ENCODE data around the gene CERKL. TPM values are rescaled to one million over a fixed set of nuclear protein-coding genes. Genes with fewer than 3 reads are reported as not detected.

CERKL gene
- total and polyA plus RNA-seq, 2 of the 13 experiments (the other 11 are each of a cell fraction or from before 2014, with no cell fraction given), result not detected

DNA sequence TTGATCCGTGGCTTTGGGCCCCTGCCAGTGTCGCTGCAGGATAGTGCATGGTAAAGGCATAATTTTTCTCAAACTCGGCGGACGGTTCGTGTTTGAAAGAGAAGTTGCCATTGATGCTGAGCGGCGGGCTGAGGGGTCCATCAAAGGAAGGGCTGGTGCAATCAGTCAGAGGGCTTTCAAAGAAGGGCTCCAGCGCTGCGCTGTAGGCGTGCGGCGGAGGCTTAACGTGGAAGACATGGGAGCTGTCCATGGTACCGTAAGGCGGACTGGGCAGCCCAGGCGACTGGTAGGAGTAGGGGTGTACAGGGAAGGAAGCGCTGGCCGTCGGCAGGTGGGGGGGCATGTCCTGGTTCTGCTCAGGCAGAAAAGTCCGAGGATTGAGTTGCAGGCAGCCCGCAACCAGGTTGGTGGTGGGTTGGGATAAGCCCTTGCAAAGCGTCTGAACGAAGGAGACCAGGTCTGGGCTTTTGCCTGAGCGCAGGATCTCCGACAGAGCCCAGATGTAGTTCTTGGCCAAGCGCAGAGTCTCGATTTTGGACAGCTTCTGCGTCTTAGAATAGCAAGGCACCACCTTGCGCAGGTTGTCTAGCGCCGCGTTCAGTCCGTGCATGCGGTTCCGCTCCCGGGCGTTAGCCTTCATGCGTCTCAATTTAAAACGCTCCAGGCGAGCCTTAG lies 21.1 kb upstream of the CERKL start (continued):
- TF ChIP-seq, protein P1, sequence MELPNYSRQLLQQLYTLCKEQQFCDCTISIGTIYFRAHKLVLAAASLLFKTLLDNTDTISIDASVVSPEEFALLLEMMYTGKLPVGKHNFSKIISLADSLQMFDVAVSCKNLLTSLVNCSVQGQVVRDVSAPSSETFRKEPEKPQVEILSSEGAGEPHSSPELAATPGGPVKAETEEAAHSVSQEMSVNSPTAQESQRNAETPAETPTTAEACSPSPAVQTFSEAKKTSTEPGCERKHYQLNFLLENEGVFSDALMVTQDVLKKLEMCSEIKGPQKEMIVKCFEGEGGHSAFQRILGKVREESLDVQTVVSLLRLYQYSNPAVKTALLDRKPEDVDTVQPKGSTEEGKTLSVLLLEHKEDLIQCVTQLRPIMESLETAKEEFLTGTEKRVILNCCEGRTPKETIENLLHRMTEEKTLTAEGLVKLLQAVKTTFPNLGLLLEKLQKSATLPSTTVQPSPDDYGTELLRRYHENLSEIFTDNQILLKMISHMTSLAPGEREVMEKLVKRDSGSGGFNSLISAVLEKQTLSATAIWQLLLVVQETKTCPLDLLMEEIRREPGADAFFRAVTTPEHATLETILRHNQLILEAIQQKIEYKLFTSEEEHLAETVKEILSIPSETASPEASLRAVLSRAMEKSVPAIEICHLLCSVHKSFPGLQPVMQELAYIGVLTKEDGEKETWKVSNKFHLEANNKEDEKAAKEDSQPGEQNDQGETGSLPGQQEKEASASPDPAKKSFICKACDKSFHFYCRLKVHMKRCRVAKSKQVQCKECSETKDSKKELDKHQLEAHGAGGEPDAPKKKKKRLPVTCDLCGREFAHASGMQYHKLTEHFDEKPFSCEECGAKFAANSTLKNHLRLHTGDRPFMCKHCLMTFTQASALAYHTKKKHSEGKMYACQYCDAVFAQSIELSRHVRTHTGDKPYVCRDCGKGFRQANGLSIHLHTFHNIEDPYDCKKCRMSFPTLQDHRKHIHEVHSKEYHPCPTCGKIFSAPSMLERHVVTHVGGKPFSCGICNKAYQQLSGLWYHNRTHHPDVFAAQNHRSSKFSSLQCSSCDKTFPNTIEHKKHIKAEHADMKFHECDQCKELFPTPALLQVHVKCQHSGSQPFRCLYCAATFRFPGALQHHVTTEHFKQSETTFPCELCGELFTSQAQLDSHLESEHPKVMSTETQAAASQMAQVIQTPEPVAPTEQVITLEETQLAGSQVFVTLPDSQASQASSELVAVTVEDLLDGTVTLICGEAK (IDR thresholded peaks at IDR 0.05), result no peak
- TF ChIP-seq, protein P1 (CRISPR knock-in tag; IDR thresholded peaks at IDR 0.05), result peak; percentile 79
- TF ChIP-seq, protein P2, sequence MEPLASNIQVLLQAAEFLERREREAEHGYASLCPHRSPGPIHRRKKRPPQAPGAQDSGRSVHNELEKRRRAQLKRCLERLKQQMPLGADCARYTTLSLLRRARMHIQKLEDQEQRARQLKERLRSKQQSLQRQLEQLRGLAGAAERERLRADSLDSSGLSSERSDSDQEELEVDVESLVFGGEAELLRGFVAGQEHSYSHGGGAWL (CRISPR knock-in tag; IDR thresholded peaks at IDR 0.05), result peak; percentile 90; the same call in 1 of the 2 replicates
- TF ChIP-seq REXO4 (CRISPR knock-in tag; IDR thresholded peaks at IDR 0.05; ENCODE audit: borderline replicate concordance), result no peak
- TF ChIP-seq, protein P3, sequence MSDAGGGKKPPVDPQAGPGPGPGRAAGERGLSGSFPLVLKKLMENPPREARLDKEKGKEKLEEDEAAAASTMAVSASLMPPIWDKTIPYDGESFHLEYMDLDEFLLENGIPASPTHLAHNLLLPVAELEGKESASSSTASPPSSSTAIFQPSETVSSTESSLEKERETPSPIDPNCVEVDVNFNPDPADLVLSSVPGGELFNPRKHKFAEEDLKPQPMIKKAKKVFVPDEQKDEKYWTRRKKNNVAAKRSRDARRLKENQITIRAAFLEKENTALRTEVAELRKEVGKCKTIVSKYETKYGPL (CRISPR knock-in tag; IDR thresholded peaks at IDR 0.05), result peak; percentile 88; the same call in 1 of the 2 replicates
- no peak for TF ChIP-seq MAZ (IDR thresholded peaks at IDR 0.05; ENCODE audit: borderline replicate concordance, low read depth, low read length)
- TF ChIP-seq MAZ (CRISPR knock-in tag; IDR thresholded peaks at IDR 0.05; ENCODE audit: low read depth), result peak; percentile 75; the same call in 1 of the 2 replicates
- peak; percentile 83; the same call in 1 of the 2 replicates for TF ChIP-seq EED (CRISPR knock-in tag; IDR thresholded peaks at IDR 0.05)
- TF ChIP-seq ZNF20 (CRISPR knock-in tag; IDR thresholded peaks at IDR 0.05), result no peak
- peak; percentile 45; the same call in 1 of the 2 replicates for TF ChIP-seq SOX5 (CRISPR knock-in tag; IDR thresholded peaks at IDR 0.05; ENCODE audit: borderline replicate concordance)
- peak; percentile 32; the same call in 1 of the 2 replicates for TF ChIP-seq KMT2A (CRISPR knock-in tag; IDR thresholded peaks at IDR 0.05)
- TF ChIP-seq, protein P4, sequence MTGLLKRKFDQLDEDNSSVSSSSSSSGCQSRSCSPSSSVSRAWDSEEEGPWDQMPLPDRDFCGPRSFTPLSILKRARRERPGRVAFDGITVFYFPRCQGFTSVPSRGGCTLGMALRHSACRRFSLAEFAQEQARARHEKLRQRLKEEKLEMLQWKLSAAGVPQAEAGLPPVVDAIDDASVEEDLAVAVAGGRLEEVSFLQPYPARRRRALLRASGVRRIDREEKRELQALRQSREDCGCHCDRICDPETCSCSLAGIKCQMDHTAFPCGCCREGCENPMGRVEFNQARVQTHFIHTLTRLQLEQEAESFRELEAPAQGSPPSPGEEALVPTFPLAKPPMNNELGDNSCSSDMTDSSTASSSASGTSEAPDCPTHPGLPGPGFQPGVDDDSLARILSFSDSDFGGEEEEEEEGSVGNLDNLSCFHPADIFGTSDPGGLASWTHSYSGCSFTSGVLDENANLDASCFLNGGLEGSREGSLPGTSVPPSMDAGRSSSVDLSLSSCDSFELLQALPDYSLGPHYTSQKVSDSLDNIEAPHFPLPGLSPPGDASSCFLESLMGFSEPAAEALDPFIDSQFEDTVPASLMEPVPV (CRISPR knock-in tag; IDR thresholded peaks at IDR 0.05), result no peak; the same call in 1 of the 2 replicates
- peak; percentile 89 for TF ChIP-seq ZNF792 (CRISPR knock-in tag; IDR thresholded peaks at IDR 0.05)
- no peak for TF ChIP-seq PHF20 (CRISPR knock-in tag; IDR thresholded peaks at IDR 0.05)
- peak; percentile 73; the same call in 1 of the 2 replicates for TF ChIP-seq NFKBIZ (CRISPR knock-in tag; IDR thresholded peaks at IDR 0.05)
- peak; percentile 92; the same call in 1 of the 2 replicates for TF ChIP-seq SALL2 (CRISPR knock-in tag; IDR thresholded peaks at IDR 0.05)
- TF ChIP-seq CHCHD3 (CRISPR knock-in tag; IDR thresholded peaks at IDR 0.05), result peak; percentile 81; the same call in 1 of the 2 replicates
- TF ChIP-seq ELF3 (CRISPR knock-in tag; IDR thresholded peaks at IDR 0.05), result peak; percentile 71
- 0 out of 2 replicates have a peak, but pooled peaks have one; percentile 76 for TF ChIP-seq NR3C1 (CRISPR knock-in tag; IDR thresholded peaks at IDR 0.05)
